Endothelial cell of umbilical vein (primary cell): ENCODE measurements around the gene LOX. TPM values are rescaled to one million over a fixed set of nuclear protein-coding genes. Genes with fewer than 3 reads are reported as not detected.

Source experiments
- BruUV-seq: library from RNA; stranded (reverse); fragments of 400-500 nt; replicated peaks from 2 replicates; lab custom pipeline; 2021; lab: Mats Ljungman, UMichigan
- CTCF ChIA-PET: fragments of 300-600, 350-600 bp; sonication (Branson Sonifier 250); formaldehyde crosslinking; loops from one replicate; lab custom pipeline; 2021; ENCODE audit warnings: antibody characterized with exemption, inconsistent platforms; lab: Charles Lee
- POLR2A ChIA-PET: fragments of 300-600, 350-600 bp; sonication (Branson Sonifier 250); formaldehyde crosslinking; loops from one replicate; lab custom pipeline; 2021; ENCODE audit warnings: antibody characterized with exemption, inconsistent platforms; lab: Charles Lee
- DNase-seq: peaks from one replicate; pipeline ENCODE4 v3.0.0-alpha.2; 2011; ENCODE audit warnings: low read depth, low spot score
- FAIRE-seq: peaks from 2 replicates; lab custom pipeline; 2011; peaks lifted over from hg19 to GRCh38; lab: Jason Lieb, UNC
- H2AFZ ChIP-seq: 2 replicates; pipeline ENCODE4 v1.6.0; 2012; ENCODE audit warnings: low read depth, low read length, control low read depth, inconsistent platforms
- H3K27ac ChIP-seq: 2 replicates; pipeline ENCODE4 v1.5.1; 2011; ENCODE audit warnings: low read depth, mild to moderate bottlenecking, control low read depth, low read length, moderate library complexity; ENCODE audit not compliant: insufficient read depth
- H3K27me3 ChIP-seq, 2 experiments: 2 replicates each; pipeline versions ENCODE4 v1.6.0 to v1.6.1; 2011; ENCODE audit warnings: low read length in 2 of 2, mixed read lengths in 1 of 2; ENCODE audit not compliant: control insufficient read depth in 2 of 2, insufficient read depth in 2 of 2
- H3K36me3 ChIP-seq, 2 experiments: 2 replicates in 1 of 2; 3 replicates in 1 of 2; pipeline ENCODE4 v1.5.1; 2011; ENCODE audit warnings: low read length in 2 of 2, mild to moderate bottlenecking in 1 of 2, moderate library complexity in 1 of 2; ENCODE audit not compliant: control insufficient read depth in 2 of 2, insufficient read depth in 2 of 2; ENCODE audit errors: extremely low read depth in 1 of 2
- H3K4me1 ChIP-seq: 3 replicates; pipeline ENCODE4 v1.5.1; 2011; ENCODE audit warnings: mild to moderate bottlenecking, low read length; ENCODE audit not compliant: control insufficient read depth, insufficient read depth; ENCODE audit errors: extremely low read depth
- H3K4me2 ChIP-seq: 2 replicates; pipeline ENCODE4 v1.6.1; 2011; ENCODE audit warnings: low read length, control low read depth, mixed read lengths; ENCODE audit not compliant: insufficient read depth
- H3K4me3 ChIP-seq, 3 experiments: fragments of 200-600 bp in 1 of 3; sonication (generic), shearing (Covaris generic) in 1 of 3; replicated peaks in 1 of 3; 2 replicates each; pipeline ENCODE4 v1.5.1; 2011 to 2016; ENCODE audit warnings: control low read depth in 3 of 3, low read length in 3 of 3, mild to moderate bottlenecking in 2 of 3, inconsistent platforms in 1 of 3, low read depth in 1 of 3, moderate library complexity in 1 of 3; ENCODE audit not compliant: insufficient read depth in 1 of 3
- H3K79me2 ChIP-seq: 2 replicates; pipeline ENCODE4 v1.6.0; 2012; ENCODE audit warnings: low read length, inconsistent platforms; ENCODE audit not compliant: control insufficient read depth, insufficient read depth
- H3K9ac ChIP-seq: replicated peaks from 2 replicates; pipeline ENCODE3; 2011; ENCODE audit warnings: low read length, control low read depth; ENCODE audit not compliant: insufficient read depth; ENCODE audit errors: extremely low read depth
- H3K9me1 ChIP-seq: replicated peaks from 3 replicates; pipeline ENCODE4 v1.6.0; 2011; ENCODE audit warnings: mild to moderate bottlenecking, low read length; ENCODE audit not compliant: control insufficient read depth, insufficient read depth; ENCODE audit errors: extremely low read depth
- H3K9me3 ChIP-seq: replicated peaks from 2 replicates; pipeline ENCODE4 v1.5.1; 2012; ENCODE audit warnings: low read length, inconsistent platforms; ENCODE audit not compliant: control insufficient read depth, insufficient read depth
- H4K20me1 ChIP-seq: replicated peaks from 2 replicates; pipeline ENCODE3; 2011; ENCODE audit warnings: mild to moderate bottlenecking, low read length; ENCODE audit not compliant: control insufficient read depth, insufficient read depth; ENCODE audit errors: extremely low read depth
- CTCF ChIP-seq, 2 donors: IDR thresholded peaks; 1 replicate in 1 of 2; 2 replicates in 1 of 2; pipeline ENCODE4 v1.5.1; 2011; ENCODE audit warnings: low read length in 2 of 2, mild to moderate bottlenecking in 2 of 2, moderate library complexity in 2 of 2, control low read depth in 1 of 2, inconsistent platforms in 1 of 2, low read depth in 1 of 2; ENCODE audit not compliant: insufficient read depth in 1 of 2; ENCODE audit errors: extremely low read depth in 1 of 2
- EZH2 ChIP-seq: IDR thresholded peaks from 2 replicates; pipeline ENCODE4 v1.6.1; 2012; ENCODE audit warnings: borderline replicate concordance, low read depth, mild to moderate bottlenecking, moderate library complexity, low read length, inconsistent platforms; ENCODE audit not compliant: severe bottlenecking
- FOS ChIP-seq: IDR thresholded peaks from 2 replicates; pipeline ENCODE4 v1.6.1; 2011; ENCODE audit warnings: mild to moderate bottlenecking, low read length, moderate library complexity, borderline replicate concordance; ENCODE audit not compliant: insufficient read depth
- GATA2 ChIP-seq: IDR thresholded peaks from 2 replicates; pipeline ENCODE4 v1.7.0; 2011; ENCODE audit warnings: low read depth, mild to moderate bottlenecking, moderate library complexity, mixed read lengths, low read length; ENCODE audit not compliant: insufficient read length, insufficient read depth
- JUN ChIP-seq: IDR thresholded peaks from 2 replicates; pipeline ENCODE4 v1.6.1; 2011; ENCODE audit warnings: borderline replicate concordance, low read depth; ENCODE audit not compliant: insufficient read length, insufficient read depth
- MAX ChIP-seq: IDR thresholded peaks from 2 replicates; pipeline ENCODE4 v1.6.1; 2011; ENCODE audit not compliant: insufficient read depth, insufficient read length
- MYC ChIP-seq: IDR thresholded peaks from one replicate; pipeline ENCODE4 v1.6.1; 2011; ENCODE audit warnings: mild to moderate bottlenecking, low read depth, low read length
- POLR2A ChIP-seq: IDR thresholded peaks from 2 replicates; pipeline ENCODE4 v1.6.1; 2012; ENCODE audit warnings: low read depth, mild to moderate bottlenecking, control low read depth, low read length
- POLR2AphosphoS5 ChIP-seq: IDR thresholded peaks from 2 replicates; pipeline ENCODE4 v1.6.1; 2012; ENCODE audit warnings: low read depth, mild to moderate bottlenecking, control low read depth, low read length, moderate library complexity; ENCODE audit not compliant: insufficient read depth
- dilution Hi-C: fragments of 300-500 bp; cut with MboI; formaldehyde crosslinking; loops from one replicate; pipeline ENCODE4 v1.15.0; 2019; ENCODE audit warnings: low sequenced_read_pairs; ENCODE audit not compliant: extremely low pct_ligation_motif_present
- intact Hi-C: fragments of 100-400 bp; cut with micrococcal nuclease; formaldehyde crosslinking; loops from one replicate; pipeline ENCODE4 v1.10.0; 2022
- polyA plus RNA-seq, 4 experiments: library from polyadenylated mRNA; depleted of rRNA in 3 of 4; stranded (reverse) in 3 of 4; unstranded in 1 of 4; fragments of >200 nt; gene quantifications; 2 replicates each; pipeline versions ENCODE4 v1.2.1 to v1.2.3, GENCODE V29; 2011 to 2012; ENCODE audit warnings: missing spikeins in 1 of 4
- total RNA-seq: library from RNA; stranded (reverse); gene quantifications from 2 replicates; pipeline ENCODE4 v1.2.3, GENCODE V29; 2021

The LOX gene
- total and polyA plus RNA-seq, 2 donors (not counting 3 experiments of a cell fraction or from before 2014, with no cell fraction given): 39.0 to 79.1 TPM

DNA sequence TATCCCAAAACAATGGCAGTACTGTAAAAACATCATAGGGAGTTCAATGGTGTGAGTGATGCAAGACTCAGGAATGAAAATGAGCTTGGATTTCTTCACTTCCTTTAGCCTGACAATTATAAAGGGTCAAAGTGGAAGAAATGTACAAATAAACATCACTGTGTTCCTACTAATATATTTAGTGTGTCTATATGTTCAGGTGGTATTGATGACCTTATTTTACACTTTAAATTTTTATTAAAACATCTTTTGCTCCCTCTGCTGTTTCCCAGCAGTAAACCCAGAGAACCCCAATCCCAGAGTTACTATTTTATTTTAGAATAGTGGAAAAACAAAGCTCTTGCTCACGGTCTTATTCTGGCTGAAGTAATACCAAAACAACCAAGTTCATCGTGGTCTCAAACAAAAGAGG, 2.0 kb downstream of the LOX start:
- Histone ChIP-seq H3K9me1 (no peaks in the 10 kb centered on the region), H3K27ac (peak overlapping the region; percentile 48), H2AFZ (no peak overlapping the region), H3K27me3 (no peaks in the 10 kb centered on the region), H3K4me3 (peak overlapping the region; percentile 1 to 68 (median 67)), H4K20me1 (no peaks in the 10 kb centered on the region), H3K9ac (peak overlapping the region; percentile 53), H3K36me3 (peaks cover 2 to 8% of the 10 kb centered on the region in 2 experiments), H3K4me2 (peak overlapping the region; percentile 91), H3K9me3 (no peaks in the 10 kb centered on the region), H3K4me1 (peaks cover 40% of the 10 kb centered on the region), H3K79me2 (peaks cover 14% of the 10 kb centered on the region)
- no peak for TF ChIP-seq JUN
- TF ChIP-seq POLR2AphosphoS5: no peak
- peak in 1 of 2 donors; percentile 4 for TF ChIP-seq CTCF (IDR thresholded peaks at IDR 0.05; ENCODE audit: extremely low read depth in 1 of 2, insufficient read depth in 1 of 2, low read depth in 1 of 2, low read length in 2 of 2)
- DNase-seq (peak; percentile 66), FAIRE-seq (peak; percentile 64)
- ChIA-PET CTCF (interaction anchor here (0.6 to 4.9 kb wide), 48 partner anchors 9 to 1259 kb away, joined by 3 to 164 read pairs (median 6); partner anchors contain the start of gene SRFBP1), POLR2A (interaction anchor here (1.4 to 2.6 kb wide), 2 partner anchors 107 to 109 kb away, joined by 3 to 16 read pairs; no protein-coding TSS in a partner anchor)
- dilution Hi-C loops: loop anchor here (25.0 kb wide), 1 partner anchor 111 kb away; no protein-coding TSS in a partner anchor
- no TSS peak for BruUV-seq
- intact Hi-C loops: loop anchor here (1.0 to 10.0 kb wide), 11 partner anchors 25 to 1611 kb away; partner anchors contain the start of genes PRR16 and SNCAIP

DNA sequence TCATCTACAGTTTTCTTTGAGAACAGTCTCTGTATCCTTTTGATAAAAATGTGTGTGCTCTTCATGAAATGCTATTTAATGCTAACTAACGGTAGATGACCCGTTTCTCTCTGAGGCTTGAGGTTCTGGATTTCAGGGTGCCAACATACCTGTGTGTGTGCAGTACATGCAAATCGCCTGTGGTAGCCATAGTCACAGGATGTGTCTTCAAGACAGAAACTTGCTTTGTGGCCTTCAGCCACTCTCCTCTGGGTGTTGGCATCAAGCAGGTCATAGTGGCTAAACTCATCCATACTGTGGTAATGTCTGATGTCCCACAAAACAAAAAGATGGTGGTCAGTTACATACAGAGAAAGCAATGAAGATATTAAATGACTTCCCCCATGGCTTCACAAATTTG, 4.2 kb downstream of the LOX start:
- BruUV-seq: no TSS peak
- dilution Hi-C loops: no loop called here
- intact Hi-C loops: loop anchor here (10.0 kb wide), 2 partner anchors 1419 to 1609 kb away; partner anchors contain the start of gene PRR16
- Histone ChIP-seq H3K79me2 (peaks cover 14% of the 10 kb centered on the region), H3K4me2 (no peak overlapping the region), H3K27ac (no peak overlapping the region), H2AFZ (no peak overlapping the region), H4K20me1 (no peaks in the 10 kb centered on the region), H3K27me3 (no peaks in the 10 kb centered on the region), H3K9ac (no peak overlapping the region), H3K4me1 (peaks cover 37% of the 10 kb centered on the region), H3K4me3 (no peak overlapping the region), H3K9me3 (no peaks in the 10 kb centered on the region), H3K9me1 (no peaks in the 10 kb centered on the region), H3K36me3 (peaks cover 4 to 14% of the 10 kb centered on the region in 2 experiments)
- DNase-seq (no peak), FAIRE-seq (no peak)
- POLR2A ChIA-PET: no interaction called here
- CTCF ChIA-PET: no interaction called here
- TF ChIP-seq POLR2AphosphoS5 (no peak), JUN (no peak), FOS (no peak), MYC (no peak), EZH2 (no peak), MAX (no peak), POLR2A (no peak), GATA2 (no peak), CTCF (IDR thresholded peaks at IDR 0.05; ENCODE audit: extremely low read depth in 1 of 2, insufficient read depth in 1 of 2, low read depth in 1 of 2, low read length in 2 of 2) (no peak)
